ENCODE measurements around the gene TARBP1. TPM values are rescaled to one million over a fixed set of nuclear protein-coding genes. Genes with fewer than 3 reads are reported as not detected.
"Not testable (repeated sequence)": the region's sequence is repeated elsewhere in the genome, so short reads cannot be mapped to it uniquely, and the experiment has no call there.

The TARBP1 gene
- total RNA-seq, 1 donor from 2014 or later: 24.6 TPM

DNA sequence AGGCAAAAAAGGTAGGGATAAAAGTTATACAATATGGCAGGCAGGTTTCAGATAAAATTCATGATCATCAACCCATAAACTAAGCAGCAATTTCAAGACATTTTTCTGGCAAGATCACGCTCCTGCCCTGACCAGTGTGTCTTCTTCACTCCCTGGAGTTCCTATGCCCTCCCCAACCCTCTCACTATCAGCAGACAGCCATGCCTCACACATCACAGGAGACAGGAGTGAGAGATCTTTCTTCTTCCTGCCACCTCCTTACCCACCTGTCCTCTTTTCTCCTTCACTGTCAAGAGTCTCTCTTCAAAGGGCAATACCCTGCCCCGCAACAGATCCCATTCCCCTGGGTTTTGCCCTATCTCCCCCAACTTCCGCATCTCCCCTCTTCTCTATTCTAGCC lies 77.3 kb downstream of the TARBP1 start:
- Histone ChIP-seq H3K4me3 (no peak overlapping the region), H3K9me3 (no peaks in the 10 kb centered on the region), H3K27ac (no peak overlapping the region), H3K27me3 (ENCODE audit: low read depth) (no peaks in the 10 kb centered on the region), H3K4me1 (peaks cover 5% of the 10 kb centered on the region), H3K36me3 (no peaks in the 10 kb centered on the region)
- TF ChIP-seq, protein P1, sequence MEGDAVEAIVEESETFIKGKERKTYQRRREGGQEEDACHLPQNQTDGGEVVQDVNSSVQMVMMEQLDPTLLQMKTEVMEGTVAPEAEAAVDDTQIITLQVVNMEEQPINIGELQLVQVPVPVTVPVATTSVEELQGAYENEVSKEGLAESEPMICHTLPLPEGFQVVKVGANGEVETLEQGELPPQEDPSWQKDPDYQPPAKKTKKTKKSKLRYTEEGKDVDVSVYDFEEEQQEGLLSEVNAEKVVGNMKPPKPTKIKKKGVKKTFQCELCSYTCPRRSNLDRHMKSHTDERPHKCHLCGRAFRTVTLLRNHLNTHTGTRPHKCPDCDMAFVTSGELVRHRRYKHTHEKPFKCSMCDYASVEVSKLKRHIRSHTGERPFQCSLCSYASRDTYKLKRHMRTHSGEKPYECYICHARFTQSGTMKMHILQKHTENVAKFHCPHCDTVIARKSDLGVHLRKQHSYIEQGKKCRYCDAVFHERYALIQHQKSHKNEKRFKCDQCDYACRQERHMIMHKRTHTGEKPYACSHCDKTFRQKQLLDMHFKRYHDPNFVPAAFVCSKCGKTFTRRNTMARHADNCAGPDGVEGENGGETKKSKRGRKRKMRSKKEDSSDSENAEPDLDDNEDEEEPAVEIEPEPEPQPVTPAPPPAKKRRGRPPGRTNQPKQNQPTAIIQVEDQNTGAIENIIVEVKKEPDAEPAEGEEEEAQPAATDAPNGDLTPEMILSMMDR (IDR thresholded peaks at IDR 0.05): no peak
- no peak for ATAC-seq
- DNase-seq: no peak
- intact Hi-C loops (cut with DNase I): no loop called here

DNA sequence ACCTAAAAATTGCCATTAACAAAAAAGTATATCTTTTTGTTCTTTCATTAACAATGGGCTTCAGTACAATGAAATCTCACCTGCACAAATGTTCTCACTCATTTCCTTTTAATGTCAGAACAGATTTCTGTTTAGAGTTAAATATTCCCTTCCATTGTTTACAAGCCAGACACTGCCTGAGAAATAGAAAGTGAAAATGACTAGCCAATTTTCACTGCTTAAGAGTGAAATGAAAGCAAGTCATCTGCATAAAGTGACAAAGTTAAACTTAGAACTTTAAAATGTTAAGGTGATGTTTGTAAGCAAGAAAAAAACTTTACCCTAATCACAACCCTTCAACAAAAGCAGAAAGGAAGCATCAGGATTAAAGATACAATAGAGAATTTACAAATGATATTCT lies 78.2 kb downstream of the TARBP1 start:
- Histone ChIP-seq H3K9me3 (no peaks in the 10 kb centered on the region), H3K4me3 (no peak overlapping the region)
- ATAC-seq: peak in 1 of 2 donors; percentile 48

DNA sequence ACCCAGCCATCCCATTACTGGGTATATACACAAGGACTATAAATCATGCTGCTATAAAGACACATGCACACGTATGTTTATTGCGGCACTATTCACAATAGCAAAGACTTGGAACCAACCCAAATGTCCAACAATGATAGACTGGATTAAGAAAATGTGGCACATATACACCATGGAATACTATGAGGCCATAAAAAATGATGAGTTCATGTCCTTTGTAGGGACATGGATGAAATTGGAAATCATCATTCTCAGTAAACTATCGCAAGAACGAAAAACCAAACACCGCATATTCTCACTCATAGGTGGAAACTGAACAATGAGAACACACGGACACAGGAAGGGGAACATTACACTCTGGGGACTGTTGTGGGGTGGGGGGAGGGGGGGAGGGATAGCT lies 79.5 kb downstream of the TARBP1 start:
- H3K27ac ChIP-seq; H3K36me3 ChIP-seq; DNase-seq; H3K4me3 ChIP-seq; H3K27me3 ChIP-seq (ENCODE audit: low read depth); H3K4me1 ChIP-seq; H3K9me3 ChIP-seq; intact Hi-C loops (cut with DNase I); ATAC-seq: not testable (repeated sequence)

More for the DNA sequence above, 78.2 kb downstream of the TARBP1 start:
- Histone ChIP-seq H3K4me1 (peaks cover 5% of the 10 kb centered on the region), H3K36me3 (no peaks in the 10 kb centered on the region), H3K27me3 (ENCODE audit: low read depth) (no peaks in the 10 kb centered on the region), H3K27ac (peak overlapping the region; percentile 47)
- no peak for DNase-seq
- intact Hi-C loops (cut with DNase I): no loop called here
- TF ChIP-seq, protein P1 (IDR thresholded peaks at IDR 0.05): no peak

DNA sequence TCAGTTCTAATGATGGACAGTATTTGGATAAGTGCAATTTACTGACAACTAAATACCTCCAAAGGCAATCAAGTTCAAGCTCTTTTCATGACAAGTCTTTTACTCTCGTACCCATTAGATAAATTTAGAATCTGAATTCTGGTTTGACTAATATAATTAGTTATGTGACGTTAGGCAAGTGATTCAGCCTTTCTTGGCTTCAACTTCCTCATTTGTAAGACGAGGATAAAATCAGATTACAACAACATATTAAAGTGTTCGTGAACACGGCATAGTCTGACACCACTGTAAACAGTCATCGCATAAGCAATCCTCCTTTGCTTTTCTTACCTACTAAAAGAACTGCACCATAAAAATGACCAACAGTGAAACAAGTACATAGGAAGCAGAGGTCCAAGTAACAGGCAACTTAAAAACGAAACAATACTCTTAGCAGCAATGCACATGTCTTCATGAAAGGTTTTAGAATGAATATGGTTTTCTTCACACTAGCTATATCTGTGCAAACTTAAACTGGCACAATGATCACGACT lies 80.1 kb downstream of the TARBP1 start:
- H3K36me3 ChIP-seq: no peaks in the 10 kb centered on the region
- TF ChIP-seq, protein P1 (IDR thresholded peaks at IDR 0.05): no peak
- peak overlapping the region; percentile 27 for H3K4me3 ChIP-seq
- peaks cover 5% of the 10 kb centered on the region for H3K4me1 ChIP-seq
- no peaks in the 10 kb centered on the region for H3K9me3 ChIP-seq
- ATAC-seq (peak in 1 of 2 donors; percentile 24), DNase-seq (no peak)
- H3K27me3 ChIP-seq (ENCODE audit: low read depth): no peaks in the 10 kb centered on the region
- H3K27ac ChIP-seq: peak overlapping the region; percentile 15
- intact Hi-C loops (cut with DNase I): no loop called here

DNA sequence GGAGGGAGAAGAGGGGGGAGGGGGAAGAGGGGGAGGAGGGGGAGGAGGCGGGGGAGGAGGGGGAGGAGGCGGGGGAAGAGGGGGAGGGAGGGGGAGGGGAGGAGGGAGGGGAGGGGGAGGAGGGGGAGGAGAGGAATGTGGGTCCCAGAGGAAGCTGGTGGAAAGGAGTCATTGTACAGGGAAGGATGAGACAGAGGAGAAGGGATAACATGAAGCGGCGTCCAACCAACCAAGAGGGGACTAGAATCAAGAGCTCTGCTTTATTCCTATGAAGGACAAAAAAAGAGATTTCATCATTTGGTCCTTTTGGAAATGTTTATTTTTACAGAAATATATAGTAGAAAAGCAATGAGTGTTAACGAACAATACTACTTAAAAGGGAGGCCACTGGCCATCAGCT lies 81.2 kb downstream of the TARBP1 start:
- H3K4me1 ChIP-seq: peaks cover 5% of the 10 kb centered on the region
- no peak overlapping the region for H3K4me3 ChIP-seq
- H3K36me3 ChIP-seq: peaks cover 10% of the 10 kb centered on the region
- H3K27me3 ChIP-seq (ENCODE audit: low read depth): no peaks in the 10 kb centered on the region
- no peak for DNase-seq
- ATAC-seq: no peak
- intact Hi-C loops (cut with DNase I): no loop called here
- H3K9me3 ChIP-seq: no peaks in the 10 kb centered on the region
- TF ChIP-seq, protein P1 (IDR thresholded peaks at IDR 0.05): no peak
- H3K27ac ChIP-seq: no peak overlapping the region

DNA sequence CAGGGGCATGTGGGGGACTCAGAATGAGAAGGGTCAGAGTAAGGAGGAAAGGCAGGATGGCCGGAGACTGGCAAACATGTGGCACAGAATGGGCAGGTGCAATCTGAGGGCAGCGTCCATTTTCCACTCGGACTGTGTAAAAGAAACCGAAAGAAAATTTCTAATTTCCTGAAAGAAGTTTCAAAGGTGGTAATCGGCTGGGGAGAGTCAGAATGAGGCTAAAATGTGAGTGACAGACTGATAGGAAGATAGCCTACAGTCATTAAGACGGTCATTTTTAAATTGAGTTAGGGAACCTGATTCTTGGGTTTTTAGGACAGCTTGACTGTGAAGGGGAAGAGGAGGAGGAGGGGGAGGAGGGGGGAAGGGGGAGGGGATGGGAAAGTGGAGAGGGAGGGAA lies 82.1 kb downstream of the TARBP1 start:
- ATAC-seq (peak in 1 of 2 donors; percentile 15), DNase-seq (no peak)
- no peak overlapping the region for H3K27ac ChIP-seq
- intact Hi-C loops (cut with DNase I): no loop called here
- H3K4me1 ChIP-seq: peaks cover 5% of the 10 kb centered on the region
- H3K4me3 ChIP-seq: no peak overlapping the region
- no peaks in the 10 kb centered on the region for H3K9me3 ChIP-seq
- TF ChIP-seq, protein P1 (IDR thresholded peaks at IDR 0.05): no peak
- H3K27me3 ChIP-seq (ENCODE audit: low read depth): no peaks in the 10 kb centered on the region
- peaks cover 19% of the 10 kb centered on the region for H3K36me3 ChIP-seq

Measured in lower lobe of right lung (tissue), 2 donors.